C4-2B (cell line): ENCODE measurements around the gene NLRP9.

Experiments used
- CTCF ChIP-seq: fragments of 450-650 bp; conservative IDR thresholded peaks from 2 replicates; pipeline ENCODE4 v1.5.1; 2017; ENCODE audit warnings: mild to moderate bottlenecking
- ZFX ChIP-seq: fragments of 450-650 bp; IDR thresholded peaks from 2 replicates; pipeline ENCODE4 v1.6.1; 2017

- TF ChIP-seq CTCF = no peak
- no peak for TF ChIP-seq ZFX
These were observed 39.0 kb downstream of the NLRP9 start for GRCh38 chr19:55699221-55699620.
